Esophagus squamous epithelium (tissue), 5 donors: Measurements from ENCODE around the gene RPA1. TPM values are rescaled to one million over a fixed set of nuclear protein-coding genes. Genes with fewer than 3 reads are reported as not detected.

ENCODE experiments used
- DNase-seq: peaks from one replicate; lab custom pipeline; 2025; lab: John Stamatoyannopoulos, UW
- H3K27ac ChIP-seq, 4 donors: fragments of 200-600 bp; sonication (generic); one replicate each; pipeline ENCODE4 v1.5.1; 2016 to 2019; ENCODE audit warnings: mild to moderate bottlenecking in 1 of 4
- H3K27me3 ChIP-seq, 4 donors: fragments of 200-600 bp; sonication (generic); 1 replicate in 3 of 4; 2 replicates in 1 of 4; pipeline versions ENCODE4 v1.5.1 to v1.6.0; 2017 to 2021; ENCODE audit warnings: antibody characterized with exemption in 1 of 4
- H3K36me3 ChIP-seq, 3 donors: fragments of 200-600 bp; sonication (generic); one replicate each; pipeline ENCODE4 v1.5.1; 2016 to 2019
- H3K4me1 ChIP-seq, 3 donors: fragments of 200-600 bp; sonication (generic); one replicate each; pipeline ENCODE4 v1.5.1; 2017 to 2019
- H3K4me3 ChIP-seq, 4 donors: fragments of 200-600 bp; sonication (generic); 1 replicate in 3 of 4; 2 replicates in 1 of 4; pipeline ENCODE4 v1.5.1; 2016 to 2019; ENCODE audit warnings: mild to moderate bottlenecking in 2 of 4, moderate library complexity in 1 of 4
- H3K9me3 ChIP-seq, 3 donors: fragments of 200-600 bp; sonication (generic); one replicate each; pipeline ENCODE4 v1.5.1; 2016 to 2019
- CTCF ChIP-seq, 6 experiments: fragments of 450-650 bp in 4 of 6; fragments of 200-600 bp in 2 of 6; sonication (generic) in 2 of 6; IDR thresholded peaks; one replicate each; pipeline ENCODE4 v1.5.1; 2016 to 2019; ENCODE audit warnings: antibody characterized with exemption in 6 of 6, mild to moderate bottlenecking in 4 of 6, moderate library complexity in 4 of 6
- POLR2A ChIP-seq, 4 donors: fragments of 450-650 bp; IDR thresholded peaks; one replicate each; pipeline ENCODE4 v1.6.1; 2017; ENCODE audit warnings: antibody characterized with exemption in 4 of 4, mild to moderate bottlenecking in 4 of 4, moderate library complexity in 3 of 4
- WGBS, 2 donors: methylation state at CpG; one replicate each; pipeline ENCODE4 v1.1.5; 2018; 5-methylcytosine and 5-hydroxymethylcytosine counted together
- intact Hi-C: fragments of 100-400 bp; cut with DNase I; formaldehyde crosslinking; loops from one replicate; pipeline ENCODE4 v1.15.0; 2022
- total RNA-seq, 4 donors: library from RNA; depleted of rRNA; stranded (reverse); fragments of >200 nt; gene quantifications; one replicate each; pipeline ENCODE4 v1.1.0, GENCODE V29; 2016
- donor health status: DM: yes; HTN: yes; CAD: no.

RPA1 gene
- total RNA-seq, 4 donors from 2014 or later, result 16.3 to 29.8 (median 25.6) TPM

GRCh38 chr17:1785930-1786329 lies 43.9 kb upstream of the RPA1 start:
- no peak for DNase-seq
- intact Hi-C loops, result no loop called here
- Histone ChIP-seq H3K4me3 (no peak overlapping the region), H3K9me3 (no peaks in the 10 kb centered on the region), H3K27me3 (no peaks in the 10 kb centered on the region), H3K36me3 (peaks cover 0 to 27% (median 8%) of the 10 kb centered on the region in 3 donors), H3K27ac (peak overlapping the region in 3 of 4 donors; percentile 68 to 90 (median 74)), H3K4me1 (peaks cover 21 to 68% (median 35%) of the 10 kb centered on the region in 3 donors)
- TF ChIP-seq CTCF (IDR thresholded peaks at IDR 0.05) (no peak), POLR2A (IDR thresholded peaks at IDR 0.05) (no peak)
- WGBS, 2 donors, result 71 to 88% methylated on average over 4 of the region's 4 CpGs

GRCh38 chr17:1786708-1787107 lies 43.1 kb upstream of the RPA1 start:
- TF ChIP-seq CTCF (IDR thresholded peaks at IDR 0.05) (no peak), POLR2A (IDR thresholded peaks at IDR 0.05) (no peak)
- peaks cover 21 to 63% (median 34%) of the 10 kb centered on the region in 3 donors for H3K4me1 ChIP-seq
- WGBS, 2 donors, result 77 to 88% methylated on average over 5 to 7 of the region's 7 CpGs
- H3K9me3 ChIP-seq, result no peaks in the 10 kb centered on the region
- no peak for DNase-seq
- no peak overlapping the region for H3K4me3 ChIP-seq
- peak overlapping the region; percentile 52 to 90 (median 71) for H3K27ac ChIP-seq
- no peaks in the 10 kb centered on the region for H3K27me3 ChIP-seq
- intact Hi-C loops, result no loop called here
- H3K36me3 ChIP-seq, result peaks cover 0 to 22% (median 5%) of the 10 kb centered on the region in 3 donors

- intact Hi-C loops, result no loop called here
- H3K9me3 ChIP-seq, result no peaks in the 10 kb centered on the region
- H3K4me1 ChIP-seq, result peaks cover 21 to 59% (median 32%) of the 10 kb centered on the region in 3 donors
- H3K27me3 ChIP-seq, result no peaks in the 10 kb centered on the region
- H3K27ac ChIP-seq, result peak overlapping the region; percentile 52 to 90 (median 71)
- no peak overlapping the region for H3K4me3 ChIP-seq
- H3K36me3 ChIP-seq, result peaks cover 0 to 22% (median 5%) of the 10 kb centered on the region in 3 donors
- no peak for TF ChIP-seq CTCF (IDR thresholded peaks at IDR 0.05)
- TF ChIP-seq POLR2A (IDR thresholded peaks at IDR 0.05), result peak in 1 of 4 donors; percentile 18
- WGBS, 2 donors, result 61 to 64% methylated on average over 15 to 16 of the region's 16 CpGs
- DNase-seq, result no peak
These were observed 42.4 kb upstream of the RPA1 start for GRCh38 chr17:1787301-1787902.

GRCh38 chr17:1789936-1790335 lies 39.9 kb upstream of the RPA1 start:
- intact Hi-C loops, result no loop called here
- no peak for DNase-seq
- peaks cover 0 to 22% (median 5%) of the 10 kb centered on the region in 3 donors for H3K36me3 ChIP-seq
- no peaks in the 10 kb centered on the region for H3K27me3 ChIP-seq
- H3K9me3 ChIP-seq, result no peaks in the 10 kb centered on the region
- no peak overlapping the region for H3K27ac ChIP-seq
- 48 to 57% methylated on average over 5 of the region's 5 CpGs for WGBS, 2 donors
- TF ChIP-seq CTCF (IDR thresholded peaks at IDR 0.05) (no peak), POLR2A (IDR thresholded peaks at IDR 0.05) (no peak)
- no peak overlapping the region for H3K4me3 ChIP-seq
- H3K4me1 ChIP-seq, result peaks cover 6 to 50% (median 18%) of the 10 kb centered on the region in 3 donors
